H1 (cell line): ENCODE data around the gene YLPM1. TPM values are rescaled to one million over a fixed set of nuclear protein-coding genes. Genes with fewer than 3 reads are reported as not detected.

ENCODE experiments used
- CTCF ChIA-PET: fragments of 300-600 bp; sonication (Branson Sonifier 250); formaldehyde crosslinking; loops from one replicate; lab custom pipeline; 2021; ENCODE audit not compliant: partially characterized antibody; lab: Charles Lee
- POLR2A ChIA-PET: fragments of 300-600 bp; sonication (Branson Sonifier 250); formaldehyde crosslinking; loops from one replicate; lab custom pipeline; 2021; ENCODE audit warnings: inconsistent platforms; ENCODE audit not compliant: partially characterized antibody; lab: Charles Lee
- DNase-seq, 2 experiments: peaks; one replicate each; pipeline versions ENCODE4 v3.0.0 to v3.0.0-alpha.2; 2010 to 2022; ENCODE audit warnings: low spot score in 2 of 2, low read depth in 1 of 2, mixed read lengths in 1 of 2
- FAIRE-seq: peaks from 2 replicates; lab custom pipeline; 2011; peaks lifted over from hg19 to GRCh38; lab: Jason Lieb, UNC
- H2AFZ ChIP-seq: 2 replicates; pipeline ENCODE4 v1.8.1; 2012; ENCODE audit warnings: low read length, inconsistent platforms
- H2AK5ac ChIP-seq: 2 replicates; pipeline ENCODE4 v1.6.1; 2013; ENCODE audit warnings: low read depth, low read length
- H2BK120ac ChIP-seq: replicated peaks from 2 replicates; pipeline ENCODE3; 2013; ENCODE audit warnings: low read depth, low read length, inconsistent platforms
- H2BK12ac ChIP-seq: 2 replicates; pipeline ENCODE4 v1.6.1; 2013; ENCODE audit warnings: low read depth, low read length
- H2BK15ac ChIP-seq: 2 replicates; pipeline ENCODE4 v1.6.1; 2013; ENCODE audit warnings: low read length
- H2BK20ac ChIP-seq: 2 replicates; pipeline ENCODE4 v1.6.1; 2013; ENCODE audit warnings: low read length
- H2BK5ac ChIP-seq: 2 replicates; pipeline ENCODE4 v1.6.1; 2013; ENCODE audit warnings: low read depth, low read length
- H3K14ac ChIP-seq: 2 replicates; pipeline ENCODE4 v1.6.1; 2013; ENCODE audit warnings: inconsistent platforms; ENCODE audit not compliant: insufficient read length
- H3K18ac ChIP-seq: 2 replicates; pipeline ENCODE4 v1.6.1; 2013; ENCODE audit warnings: low read length; ENCODE audit errors: extremely low read depth
- H3K23ac ChIP-seq: 2 replicates; pipeline ENCODE4 v1.6.1; 2013; ENCODE audit warnings: inconsistent platforms; ENCODE audit not compliant: insufficient read length
- H3K23me2 ChIP-seq: 2 replicates; pipeline ENCODE4 v1.6.1; 2013; ENCODE audit warnings: low read depth, low read length
- H3K27ac ChIP-seq: 2 replicates; pipeline ENCODE4 v1.6.1; 2011; ENCODE audit warnings: low read depth, low read length, inconsistent platforms
- H3K27me3 ChIP-seq, 4 experiments: replicated peaks in 1 of 4; 1 replicate in 1 of 4; 2 replicates in 3 of 4; pipeline versions ENCODE4 v1.6.1 to v1.8.1; 2011 to 2013; ENCODE audit warnings: low read length in 3 of 4, mild to moderate bottlenecking in 3 of 4, inconsistent platforms in 2 of 4, mixed read lengths in 2 of 4, moderate library complexity in 1 of 4; ENCODE audit not compliant: control insufficient read depth in 3 of 4, insufficient read depth in 3 of 4; ENCODE audit errors: extremely low read depth in 1 of 4
- H3K36me3 ChIP-seq, 4 experiments: 2 replicates each; pipeline versions ENCODE4 v1.6.1 to v1.8.1; 2011 to 2013; ENCODE audit warnings: mild to moderate bottlenecking in 4 of 4, low read length in 3 of 4, moderate library complexity in 2 of 4, control low read depth in 1 of 4, inconsistent platforms in 1 of 4; ENCODE audit not compliant: insufficient read depth in 4 of 4, control insufficient read depth in 2 of 4
- H3K4ac ChIP-seq: replicated peaks from 2 replicates; pipeline ENCODE3; 2013; ENCODE audit warnings: low read length, low read depth, mixed read lengths, inconsistent platforms; ENCODE audit not compliant: insufficient read length
- H3K4me1 ChIP-seq, 4 experiments: replicated peaks in 1 of 4; 1 replicate in 1 of 4; 2 replicates in 3 of 4; pipeline versions ENCODE4 v1.6.1 to v1.8.1; 2011 to 2013; ENCODE audit warnings: low read length in 3 of 4, inconsistent platforms in 2 of 4, mixed read lengths in 1 of 4; ENCODE audit not compliant: insufficient read depth in 4 of 4, control insufficient read depth in 3 of 4
- H3K4me2 ChIP-seq, 2 experiments: 2 replicates each; pipeline versions ENCODE4 v1.6.1 to v1.8.1; 2011 to 2013; ENCODE audit warnings: low read depth in 2 of 2, low read length in 2 of 2, control low read depth in 1 of 2, inconsistent platforms in 1 of 2, mild to moderate bottlenecking in 1 of 2; ENCODE audit not compliant: insufficient read depth in 1 of 2
- H3K4me3 ChIP-seq, 4 experiments: fragments of 200-600, 300-600 bp in 1 of 4; sonication (generic), shearing (Covaris generic), sonication (Bioruptor Twin) in 1 of 4; 2 replicates each; pipeline versions ENCODE4 v1.5.1 to v1.8.1; 2011 to 2016; ENCODE audit warnings: low read length in 4 of 4, low read depth in 3 of 4, control low read depth in 2 of 4, inconsistent platforms in 2 of 4, mild to moderate bottlenecking in 2 of 4, mixed read lengths in 1 of 4, moderate library complexity in 1 of 4; ENCODE audit not compliant: insufficient read depth in 2 of 4; ENCODE audit errors: extremely low read depth in 1 of 4
- H3K56ac ChIP-seq: replicated peaks from 2 replicates; pipeline ENCODE3; 2013; ENCODE audit warnings: low read depth, mild to moderate bottlenecking, mixed read lengths, low read length, inconsistent platforms; ENCODE audit not compliant: insufficient read length
- H3K79me1 ChIP-seq: 2 replicates; pipeline ENCODE4 v1.6.1; 2013; ENCODE audit warnings: low read depth, low read length, control low read depth
- H3K79me2 ChIP-seq, 2 experiments: 2 replicates each; pipeline versions ENCODE4 v1.6.1 to v1.8.1; 2012 to 2013; ENCODE audit warnings: low read length in 2 of 2, mild to moderate bottlenecking in 2 of 2, inconsistent platforms in 1 of 2; ENCODE audit not compliant: insufficient read depth in 2 of 2, control insufficient read depth in 1 of 2
- H3K9ac ChIP-seq, 4 experiments: replicated peaks in 1 of 4; 1 replicate in 1 of 4; 2 replicates in 3 of 4; pipeline versions ENCODE4 v1.6.1 to v1.8.1; 2011 to 2013; ENCODE audit warnings: low read depth in 3 of 4, low read length in 3 of 4, control low read depth in 2 of 4, mild to moderate bottlenecking in 2 of 4, moderate library complexity in 2 of 4, inconsistent platforms in 1 of 4; ENCODE audit errors: extremely low read depth in 1 of 4
- H3K9me3 ChIP-seq, 2 experiments: 2 replicates each; pipeline versions ENCODE4 v1.6.1 to v1.8.1; 2012 to 2013; ENCODE audit warnings: mild to moderate bottlenecking in 2 of 2, moderate library complexity in 2 of 2, control low read depth in 1 of 2, inconsistent platforms in 1 of 2, low read depth in 1 of 2, low read length in 1 of 2, mixed read lengths in 1 of 2; ENCODE audit not compliant: insufficient read depth in 2 of 2
- H4K20me1 ChIP-seq, 2 experiments: replicated peaks in 1 of 2; 2 replicates each; pipeline versions ENCODE3 to v1.8.1; 2011 to 2013; ENCODE audit warnings: inconsistent platforms in 2 of 2, low read length in 2 of 2, mild to moderate bottlenecking in 1 of 2; ENCODE audit not compliant: insufficient read depth in 2 of 2, control insufficient read depth in 1 of 2
- H4K5ac ChIP-seq: 2 replicates; pipeline ENCODE4 v1.6.1; 2013; ENCODE audit warnings: low read length, low read depth, mixed read lengths, inconsistent platforms; ENCODE audit not compliant: insufficient read length
- H4K8ac ChIP-seq: 2 replicates; pipeline ENCODE4 v1.8.0; 2013; ENCODE audit warnings: mild to moderate bottlenecking, moderate library complexity, low read length, inconsistent platforms; ENCODE audit not compliant: insufficient read depth; ENCODE audit errors: extremely low read depth
- H4K91ac ChIP-seq: replicated peaks from 2 replicates; pipeline ENCODE3; 2013; ENCODE audit warnings: low read length, mixed read lengths, inconsistent platforms; ENCODE audit not compliant: insufficient read length
- ASH2L ChIP-seq: fragments of 200-600, 300-600 bp; sonication (generic); IDR thresholded peaks from one replicate; pipeline ENCODE4 v1.7.1; 2017; ENCODE audit warnings: low read length
- POLR2AphosphoS5 ChIP-seq: IDR thresholded peaks from 2 replicates; pipeline ENCODE4 v1.6.1; 2011; ENCODE audit warnings: low read depth, low read length
- WGBS, 2 experiments: shearing (Covaris generic) in 1 of 2; methylation state at CpG; one replicate each; pipeline versions ENCODE4 v1.1.6 to v1.1.7; 2013 to 2015; ENCODE audit warnings: low lambda C conversion rate in 2 of 2, mixed read lengths in 2 of 2, inconsistent platforms in 1 of 2, low coverage in 1 of 2, missing lambda C conversion rate in 1 of 2; ENCODE audit not compliant: insufficient replicate concordance in 2 of 2, insufficient coverage in 1 of 2, insufficient read length in 1 of 2; ENCODE audit errors: extremely low coverage in 1 of 2, missing lambda C conversion rate in 1 of 2; 5-methylcytosine and 5-hydroxymethylcytosine counted together
- polyA plus RNA-seq, 7 experiments: library from polyadenylated mRNA; depleted of rRNA in 3 of 7; stranded (reverse) in 5 of 7; unstranded in 2 of 7; fragments of >200 nt in 5 of 7; fragments of 200-250 nt in 2 of 7; gene quantifications; 1 replicate in 5 of 7; 2 replicates in 1 of 7; 4 replicates in 1 of 7; pipeline versions ENCODE4 v1.2.1 to v1.2.3, GENCODE V29; 2011 to 2013; ENCODE audit warnings: missing spikeins in 2 of 7, mixed read lengths in 2 of 7
- total RNA-seq: library from RNA; stranded (reverse); fragmentation: NEBNext Ultra II Directional; extraction: Animal tissue kit (Norgen Biotek cat#: 25700); gene quantifications from 2 replicates; pipeline ENCODE4 v1.2.1, GENCODE V29; 2021
- TF ChIP-seq, protein P1 (sequence below): IDR thresholded peaks from 2 replicates; pipeline ENCODE4 v1.6.1; 2012; ENCODE audit warnings: inconsistent platforms
- TF ChIP-seq, protein P2 (sequence below): IDR thresholded peaks from 2 replicates; pipeline ENCODE4 v1.6.1; 2012; ENCODE audit warnings: low read length, inconsistent platforms

Gene YLPM1
- total and polyA plus RNA-seq, 2 of the 8 experiments (the other 6 are each of a cell fraction or from before 2014, with no cell fraction given): 13.5 to 71.7 TPM

DNA sequence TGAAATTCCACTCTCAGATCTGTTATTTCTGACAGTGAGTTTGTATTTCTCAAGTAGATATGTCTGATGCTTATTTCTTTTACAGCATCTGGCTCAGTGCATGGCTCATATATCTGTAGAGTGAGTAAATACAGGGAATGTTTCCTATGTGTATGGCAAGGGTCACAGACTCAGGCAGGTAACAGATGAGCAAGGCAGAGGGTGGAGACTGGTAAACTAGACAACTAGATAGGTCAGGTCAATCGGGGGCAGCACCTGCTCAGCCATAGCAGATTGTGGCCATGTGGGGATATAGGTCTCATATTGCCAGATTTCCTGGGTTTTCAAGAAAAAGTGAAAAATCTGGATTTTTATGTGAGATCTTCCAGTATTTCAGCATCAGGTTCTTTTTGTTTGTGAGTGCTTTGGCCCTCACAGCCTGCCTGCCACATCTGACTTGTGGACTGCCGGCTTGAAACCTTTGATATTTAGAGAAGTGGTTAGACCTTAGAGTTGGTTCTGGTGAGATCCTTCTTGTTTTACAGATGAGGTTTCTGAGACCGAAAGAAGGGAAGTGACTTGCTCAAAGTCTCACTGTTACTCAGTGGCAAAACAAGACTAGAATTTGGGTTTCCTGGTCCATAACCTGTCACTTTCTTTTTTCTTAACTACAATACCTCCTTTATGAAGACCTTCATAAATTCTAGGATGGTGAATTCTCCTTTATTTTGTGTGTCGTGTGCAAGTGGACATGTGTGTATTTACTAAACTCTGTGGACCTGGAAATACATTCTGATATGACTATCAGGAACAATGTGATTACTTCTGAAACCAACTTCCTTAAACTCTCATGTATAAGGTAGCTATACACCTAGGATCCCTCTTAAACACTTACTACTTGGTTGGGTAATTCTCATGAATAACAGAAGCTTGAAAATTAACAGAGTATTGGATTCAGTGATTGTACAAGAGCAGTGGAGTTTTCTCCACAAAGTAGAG lies 78.4 kb downstream of the YLPM1 start:
- ChIA-PET POLR2A (interaction anchor here (1.3 kb wide), 1 partner anchor 11 kb away, joined by 3 read pairs; no protein-coding TSS in a partner anchor), CTCF (interaction anchor here (0.9 to 1.7 kb wide), 5 partner anchors 10 to 233 kb away, joined by 3 to 5 read pairs (median 3); partner anchors contain the start of gene PROX2)
- no peak for FAIRE-seq

More for the DNA sequence above, 78.4 kb downstream of the YLPM1 start:
- no peaks in the 10 kb centered on the region for H3K79me1 ChIP-seq
- TF ChIP-seq ASH2L (no peak), POLR2AphosphoS5 (peak; percentile 21; the same call in 1 of the 2 replicates)
- TF ChIP-seq, protein P1, sequence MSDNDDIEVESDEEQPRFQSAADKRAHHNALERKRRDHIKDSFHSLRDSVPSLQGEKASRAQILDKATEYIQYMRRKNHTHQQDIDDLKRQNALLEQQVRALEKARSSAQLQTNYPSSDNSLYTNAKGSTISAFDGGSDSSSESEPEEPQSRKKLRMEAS: no peak
- TF ChIP-seq, protein P2, sequence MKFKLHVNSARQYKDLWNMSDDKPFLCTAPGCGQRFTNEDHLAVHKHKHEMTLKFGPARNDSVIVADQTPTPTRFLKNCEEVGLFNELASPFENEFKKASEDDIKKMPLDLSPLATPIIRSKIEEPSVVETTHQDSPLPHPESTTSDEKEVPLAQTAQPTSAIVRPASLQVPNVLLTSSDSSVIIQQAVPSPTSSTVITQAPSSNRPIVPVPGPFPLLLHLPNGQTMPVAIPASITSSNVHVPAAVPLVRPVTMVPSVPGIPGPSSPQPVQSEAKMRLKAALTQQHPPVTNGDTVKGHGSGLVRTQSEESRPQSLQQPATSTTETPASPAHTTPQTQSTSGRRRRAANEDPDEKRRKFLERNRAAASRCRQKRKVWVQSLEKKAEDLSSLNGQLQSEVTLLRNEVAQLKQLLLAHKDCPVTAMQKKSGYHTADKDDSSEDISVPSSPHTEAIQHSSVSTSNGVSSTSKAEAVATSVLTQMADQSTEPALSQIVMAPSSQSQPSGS: no peak
- TF ChIP-seq, all 59 proteins: peak for 1
- H3K27ac ChIP-seq: no peak overlapping the region
- H3K27me3 ChIP-seq: no peaks in the 10 kb centered on the region
- H2BK20ac ChIP-seq: no peak overlapping the region
- H3K4me3 ChIP-seq: no peak overlapping the region
- H3K56ac ChIP-seq: no peak overlapping the region
- no peak overlapping the region for H3K23ac ChIP-seq
- H3K9me3 ChIP-seq: no peaks in the 10 kb centered on the region
- DNase-seq: no peak
- no peaks in the 10 kb centered on the region for H3K79me2 ChIP-seq
- WGBS, 2 experiments: 87% methylated on average over 4 of the region's 4 CpGs; no CpG with 5 or more reads in 1 of the 2 experiments
- H3K14ac ChIP-seq: no peak overlapping the region
- peaks cover 0 to 14% (median 2%) of the 10 kb centered on the region in 4 experiments; a peak in 1 of 8 replicates for H3K36me3 ChIP-seq
- no peak overlapping the region for H2AFZ ChIP-seq
- H3K4me2 ChIP-seq: no peak overlapping the region
- no peak overlapping the region for H4K5ac ChIP-seq
- no peaks in the 10 kb centered on the region for H3K4me1 ChIP-seq
- no peak overlapping the region for H2BK15ac ChIP-seq
- no peak overlapping the region for H2AK5ac ChIP-seq
- no peak overlapping the region for H3K9ac ChIP-seq
- no peak overlapping the region for H4K91ac ChIP-seq
- H3K4ac ChIP-seq: no peak overlapping the region
- no peak overlapping the region for H2BK5ac ChIP-seq
- H4K20me1 ChIP-seq: no peaks in the 10 kb centered on the region
- H3K18ac ChIP-seq: no peak overlapping the region
- H2BK120ac ChIP-seq: no peak overlapping the region
- no peak overlapping the region for H2BK12ac ChIP-seq
- H3K23me2 ChIP-seq: no peaks in the 10 kb centered on the region
- H4K8ac ChIP-seq: no peak overlapping the region
